ENCODE results near the gene GADL1.

GADL1 gene

GRCh38 chr3:30680789-30681648 is 213.4 kb downstream of the GADL1 start:
- H3K27ac Mint-ChIP-seq = peak overlapping the region; percentile 39
- ATAC-seq (ENCODE audit: low read depth) (no peak), DNase-seq (ENCODE audit: low spot score in 2 of 2) (no peak)
- no peaks in the 10 kb centered on the region for H3K9me3 Mint-ChIP-seq
- peaks cover 44% of the 10 kb centered on the region for H3K36me3 Mint-ChIP-seq
- H3K27me3 Mint-ChIP-seq = no peaks in the 10 kb centered on the region
- H3K4me1 Mint-ChIP-seq = peaks cover 43% of the 10 kb centered on the region
- H3K4me3 Mint-ChIP-seq = peak overlapping the region; percentile 9

GRCh38 chr3:30679045-30679444 is 215.4 kb downstream of the GADL1 start:
- H3K27me3 Mint-ChIP-seq = no peaks in the 10 kb centered on the region
- no peak for ATAC-seq (ENCODE audit: low read depth)
- H3K9me3 Mint-ChIP-seq = no peaks in the 10 kb centered on the region
- H3K36me3 Mint-ChIP-seq = peaks cover 52% of the 10 kb centered on the region
- H3K4me1 Mint-ChIP-seq = peaks cover 39% of the 10 kb centered on the region
- no peak for DNase-seq (ENCODE audit: low spot score in 2 of 2)
- no peak overlapping the region for H3K4me3 Mint-ChIP-seq
- H3K27ac Mint-ChIP-seq = peak overlapping the region; percentile 93

- Mint-ChIP-seq H3K4me3 (no peak overlapping the region), H3K27ac (peak overlapping the region; percentile 93), H3K9me3 (no peaks in the 10 kb centered on the region), H3K36me3 (peaks cover 60% of the 10 kb centered on the region), H3K4me1 (peaks cover 41% of the 10 kb centered on the region), H3K27me3 (no peaks in the 10 kb centered on the region)
- DNase-seq (ENCODE audit: low spot score in 2 of 2) (no peak), ATAC-seq (ENCODE audit: low read depth) (no peak)
These were observed 217.1 kb downstream of the GADL1 start for GRCh38 chr3:30677347-30677685.

GRCh38 chr3:30676424-30677346 is 217.8 kb downstream of the GADL1 start:
- ATAC-seq (ENCODE audit: low read depth) (no peak), DNase-seq (ENCODE audit: low spot score in 2 of 2) (no peak)
- Mint-ChIP-seq H3K36me3 (peaks cover 66% of the 10 kb centered on the region), H3K27ac (peak overlapping the region; percentile 93), H3K4me1 (peaks cover 41% of the 10 kb centered on the region), H3K4me3 (no peak overlapping the region), H3K27me3 (no peaks in the 10 kb centered on the region), H3K9me3 (no peaks in the 10 kb centered on the region)

All from memory B cell (primary cell).